Measurements from ENCODE around the gene PHOSPHO1.

DNA sequence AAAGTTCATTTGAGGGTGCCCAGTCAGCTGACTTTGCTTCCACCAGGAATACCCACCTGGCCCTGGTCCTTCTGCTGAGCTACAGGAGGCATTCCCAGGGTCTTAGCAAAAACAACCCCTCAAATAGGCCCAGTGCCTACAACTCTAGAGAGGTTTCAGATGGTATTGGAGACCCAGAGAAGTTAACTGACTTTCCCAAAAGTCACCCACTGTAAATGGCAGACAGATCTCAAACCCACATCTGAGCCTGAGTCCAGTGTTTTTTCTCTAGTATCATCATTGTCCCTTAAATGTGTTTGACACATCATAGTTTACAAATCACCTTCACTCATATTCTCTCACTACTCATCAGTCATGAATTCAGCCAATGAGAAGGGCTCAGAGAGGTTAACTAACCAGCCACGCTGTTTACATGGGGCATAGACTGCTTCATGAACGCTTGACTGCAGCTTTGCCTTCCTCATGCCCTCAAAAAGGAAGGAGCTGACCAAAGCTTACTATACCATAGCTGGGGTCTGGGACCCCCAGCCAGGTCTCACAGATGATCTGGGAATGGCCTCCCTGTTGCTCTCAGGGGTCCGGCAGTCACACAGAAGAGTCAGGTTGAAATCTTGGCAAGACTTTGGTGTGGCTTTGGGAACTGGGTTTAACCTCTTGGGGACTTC lies 3.7 kb downstream of the PHOSPHO1 start:
- no peak for TF ChIP-seq ZNF652 (CRISPR knock-in tag; IDR thresholded peaks at IDR 0.05; ENCODE audit: borderline replicate concordance, low read depth)
- no peak for TF ChIP-seq ZFP37 (CRISPR knock-in tag; IDR thresholded peaks at IDR 0.05; ENCODE audit: borderline replicate concordance)
- TF ChIP-seq ZFYVE20 (CRISPR knock-in tag; IDR thresholded peaks at IDR 0.05; ENCODE audit: borderline replicate concordance, low read depth) = no peak
- TF ChIP-seq MXI1 (IDR thresholded peaks at IDR 0.05; ENCODE audit: borderline replicate concordance, low read depth, low read length) = no peak
- no peak for TF ChIP-seq ZNF674 (CRISPR knock-in tag; IDR thresholded peaks at IDR 0.05; ENCODE audit: low read depth)
- TF ChIP-seq SRF (IDR thresholded peaks at IDR 0.05; ENCODE audit: low read depth, low read length) = no peak
